Lung (tissue), 12 donors: ENCODE data around the gene OMP. TPM values are rescaled to one million over a fixed set of nuclear protein-coding genes. Genes with fewer than 3 reads are reported as not detected.

Experiments
- ATAC-seq: fragments of 200-7000 bp; cut with Tn5 transposase; one replicate; pipeline ENCODE4 v1.9.1; 2020; ENCODE audit warnings: moderate number of reproducible peaks; ENCODE audit not compliant: insufficient read depth, low FRiP score
- DNase-seq, 3 donors: peaks; one replicate each; pipeline ENCODE4 v3.0.0-alpha.2; 2013 to 2017
- H3K27ac ChIP-seq, 2 donors: one replicate each; pipeline ENCODE4 v1.5.1; 2013; ENCODE audit warnings: mild to moderate bottlenecking in 2 of 2, moderate library complexity in 2 of 2, control low read depth in 1 of 2, inconsistent platforms in 1 of 2, low read depth in 1 of 2, low read length in 1 of 2
- H3K27me3 ChIP-seq, 3 donors: one replicate each; pipeline ENCODE4 v1.5.1; 2013; ENCODE audit warnings: low read length in 2 of 3; ENCODE audit not compliant: control insufficient read depth in 3 of 3, insufficient read depth in 3 of 3
- H3K36me3 ChIP-seq, 4 donors: one replicate each; pipeline ENCODE4 v1.5.1; 2013; ENCODE audit warnings: low read length in 4 of 4, mild to moderate bottlenecking in 1 of 4, moderate library complexity in 1 of 4; ENCODE audit not compliant: control insufficient read depth in 4 of 4, insufficient read depth in 4 of 4
- H3K4me1 ChIP-seq, 5 donors: one replicate each; pipeline ENCODE4 v1.5.1; 2013; ENCODE audit warnings: low read length in 5 of 5, mild to moderate bottlenecking in 2 of 5, moderate library complexity in 1 of 5; ENCODE audit not compliant: control insufficient read depth in 5 of 5, insufficient read depth in 5 of 5
- H3K4me3 ChIP-seq: one replicate; pipeline ENCODE4 v1.5.1; 2013; ENCODE audit warnings: mild to moderate bottlenecking, control low read depth, moderate library complexity
- H3K9ac ChIP-seq, 2 donors: one replicate each; pipeline ENCODE4 v1.5.1; 2013; ENCODE audit warnings: low read length in 2 of 2, control low read depth in 1 of 2; ENCODE audit not compliant: insufficient read depth in 1 of 2
- H3K9me3 ChIP-seq, 4 donors: one replicate each; pipeline ENCODE4 v1.5.1; 2013; ENCODE audit warnings: low read length in 3 of 4, mild to moderate bottlenecking in 1 of 4, moderate library complexity in 1 of 4; ENCODE audit not compliant: control insufficient read depth in 4 of 4, insufficient read depth in 3 of 4
- CTCF ChIP-seq: IDR thresholded peaks from 2 replicates; pipeline ENCODE4 v1.5.1; 2012; ENCODE audit warnings: mild to moderate bottlenecking; ENCODE audit errors: control extremely low read depth, extremely low read depth
- WGBS, 2 donors: extraction: QIAGEN DNeasy Blood & Tissue Kit; methylation state at CpG; one replicate each; pipeline ENCODE4 v1.1.7; 2013; 5-methylcytosine and 5-hydroxymethylcytosine counted together
- polyA plus RNA-seq, 2 donors: library from polyadenylated mRNA; stranded (reverse); fragments of 200-250 nt; gene quantifications; one replicate each; pipeline ENCODE4 v1.2.1, GENCODE V29; 2013
- total RNA-seq, 2 donors: library from RNA; depleted of rRNA in 1 of 2; stranded (reverse); fragments of >200 nt in 1 of 2; gene quantifications; one replicate each; pipeline ENCODE4 v1.2.1, GENCODE V29; 2014 to 2021
- donor health status: control.
- donor health status: control.
- donor health status: Bipolar disorder and iron deficiency.
- donor health status: healthy.
- donor health status: DM: yes; HTN: yes; CAD: no.

Gene OMP
- total and polyA plus RNA-seq, 4 donors: 0.37 to 0.74 (median 0.61) TPM; not detected in 1

GRCh38 chr11:77127920-77128691 lies 25.5 kb downstream of the OMP start, which contains the start of gene MYO7A:
Gene MYO7A (plus strand): TSS chr11:77128246. CDS start chr11:77130635, 2,389 bp downstream.
- no peak within 1 kb of the TSS for H3K27ac ChIP-seq
- TF ChIP-seq CTCF: no peak
- ATAC-seq (no peak), DNase-seq (peak; percentile 86 to 88 (median 87))
- H3K4me1 ChIP-seq: peaks cover 0 to 26% (median 3%) of the 10 kb centered on the region in 5 donors
- no peak within 1 kb of the TSS for H3K9ac ChIP-seq
- 26 to 28% methylated on average over 19 to 20 of the region's 20 CpGs for WGBS, 2 donors
- no peaks in the 10 kb centered on the region for H3K27me3 ChIP-seq
- peaks cover 0 to 4% (median 0%) of the 10 kb centered on the region in 4 donors for H3K36me3 ChIP-seq
- no peak within 1 kb of the TSS for H3K4me3 ChIP-seq
- H3K9me3 ChIP-seq: no peaks in the 10 kb centered on the region

- Histone ChIP-seq H3K36me3 (no peaks in the 10 kb centered on the region), H3K4me3 (no peak overlapping the region), H3K27ac (no peak overlapping the region), H3K4me1 (peaks cover 0 to 26% (median 3%) of the 10 kb centered on the region in 5 donors), H3K9me3 (no peaks in the 10 kb centered on the region), H3K27me3 (no peaks in the 10 kb centered on the region), H3K9ac (no peak overlapping the region)
- no peak for DNase-seq
- no peak for TF ChIP-seq CTCF
- no peak for ATAC-seq
- 90 to 92% methylated on average over 11 of the region's 11 CpGs for WGBS, 2 donors
Observed at GRCh38 chr11:77129069-77129841, 26.6 kb downstream of the OMP start.

- Histone ChIP-seq H3K4me3 (no peak overlapping the region), H3K9me3 (no peaks in the 10 kb centered on the region), H3K4me1 (peaks cover 0 to 26% (median 3%) of the 10 kb centered on the region in 5 donors), H3K36me3 (no peaks in the 10 kb centered on the region), H3K27me3 (no peaks in the 10 kb centered on the region), H3K27ac (no peak overlapping the region), H3K9ac (no peak overlapping the region)
- 96 to 100% methylated on average over 8 to 11 of the region's 11 CpGs for WGBS, 2 donors
- no peak for TF ChIP-seq CTCF
- DNase-seq: no peak
- no peak for ATAC-seq
Observed at GRCh38 chr11:77129842-77130756, 27.5 kb downstream of the OMP start.
